Measurements from ENCODE around the gene LHX3.

The LHX3 gene

DNA sequence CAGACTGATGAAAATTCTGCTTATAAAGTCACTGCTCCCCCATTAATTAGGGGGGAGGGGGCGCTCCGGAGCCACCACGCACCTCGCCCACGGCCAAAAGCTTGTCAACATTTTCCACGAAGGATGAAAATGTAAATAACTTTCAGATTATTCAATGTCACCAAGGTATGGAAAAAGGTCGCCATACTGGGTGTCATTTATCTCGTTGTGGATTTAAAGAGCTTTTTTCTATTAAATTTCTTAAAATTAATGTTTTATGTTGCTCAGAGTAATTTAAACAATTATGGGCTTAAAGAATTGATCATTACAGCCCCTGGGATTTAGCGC is 13.0 kb downstream of the LHX3 start:
- no peak overlapping the region for H3K23ac ChIP-seq (ENCODE audit: low read length)
- H3K27me3 ChIP-seq (ENCODE audit: insufficient read depth, low read length), result peaks cover 50% of the 10 kb centered on the region
- no peak overlapping the region for H2BK12ac ChIP-seq (ENCODE audit: low read length)
- H3K4me2 ChIP-seq (ENCODE audit: low read length), result no peak overlapping the region
- no peak overlapping the region for H3K27ac ChIP-seq (ENCODE audit: low read depth, low read length)
- H2BK120ac ChIP-seq (ENCODE audit: insufficient read depth, low read length, poor library complexity), result no peak overlapping the region
- no peak overlapping the region for H2BK5ac ChIP-seq (ENCODE audit: low read depth, low read length, poor library complexity)
- H3K79me2 ChIP-seq (ENCODE audit: control insufficient read depth, insufficient read depth, low read length, poor library complexity), result no peaks in the 10 kb centered on the region
- H3K9ac ChIP-seq (ENCODE audit: low read length), result no peak overlapping the region
- H3K36me3 ChIP-seq (ENCODE audit: control insufficient read depth in 1 of 2, insufficient read depth in 2 of 2, low read length in 2 of 2), result no peaks in the 10 kb centered on the region
- no peaks in the 10 kb centered on the region for H3K79me1 ChIP-seq (ENCODE audit: low read length)
- no peak overlapping the region for H4K8ac ChIP-seq (ENCODE audit: low read depth, low read length)
- H3K4me1 ChIP-seq (ENCODE audit: control insufficient read depth in 1 of 2, insufficient read depth in 2 of 2, low read length in 2 of 2), result no peaks in the 10 kb centered on the region
- H3K9me3 ChIP-seq (ENCODE audit: insufficient read depth, low read depth, low read length), result peaks cover 15% of the 10 kb centered on the region
- no peak overlapping the region for H2AK5ac ChIP-seq (ENCODE audit: low read length)
- H2AFZ ChIP-seq (ENCODE audit: insufficient read depth, low read length, poor library complexity), result no peak overlapping the region
- H3K14ac ChIP-seq (ENCODE audit: low read length), result no peak overlapping the region
- H3K4ac ChIP-seq (ENCODE audit: low read depth, low read length), result no peak overlapping the region
- no peak for DNase-seq
- no peak overlapping the region for H3K4me3 ChIP-seq (ENCODE audit: low read depth, low read length)
- no peak overlapping the region for H3K18ac ChIP-seq (ENCODE audit: low read length)
- H4K12ac ChIP-seq (ENCODE audit: low read depth, low read length), result no peak overlapping the region
- no CpG with 5 or more reads among the region's 9 CpGs for WGBS (ENCODE audit: extremely low coverage, insufficient coverage, insufficient read length)
- no peak overlapping the region for H4K91ac ChIP-seq (ENCODE audit: low read depth, low read length)

DNA sequence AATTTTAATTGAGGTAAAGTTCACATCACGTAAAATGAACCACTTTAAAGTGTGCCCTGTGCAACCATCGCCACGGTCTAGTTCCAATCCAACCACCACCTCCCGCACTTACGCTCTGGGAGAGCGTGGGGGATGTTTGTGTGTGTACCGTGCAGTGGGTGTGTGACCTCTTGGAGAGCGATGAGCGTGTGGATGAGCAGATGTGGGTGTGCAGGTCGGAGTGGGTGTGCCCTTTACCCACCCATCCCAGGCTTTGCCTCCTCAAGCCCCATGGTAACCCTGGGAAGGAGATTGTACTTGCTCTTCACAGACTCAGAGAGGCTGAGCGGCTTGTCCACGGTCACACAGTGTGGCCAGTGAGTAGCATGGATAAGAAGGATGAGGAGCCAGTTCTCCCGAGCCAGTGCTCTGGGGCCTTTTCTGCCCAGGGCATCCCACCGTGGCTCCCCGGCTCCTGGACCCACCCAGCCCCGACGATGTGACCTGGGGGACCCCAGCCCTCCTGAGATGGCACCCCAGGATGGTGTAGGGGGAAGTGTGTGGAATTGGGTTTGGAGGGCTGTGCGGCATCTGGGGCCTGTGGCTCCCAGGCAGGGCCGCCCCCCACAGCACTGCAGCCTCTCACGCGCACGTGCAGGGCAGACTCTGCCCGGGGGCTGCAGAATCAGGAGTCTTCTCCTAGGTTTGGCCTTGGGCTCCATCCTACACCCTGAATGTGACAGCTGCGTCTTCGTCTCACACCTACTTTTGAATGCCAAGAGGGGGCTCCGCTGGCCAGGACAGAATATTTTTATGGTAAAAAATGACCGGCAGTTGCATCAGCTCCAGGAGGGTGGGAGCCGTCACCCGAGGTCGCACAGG is 13.6 kb downstream of the LHX3 start:
- DNase-seq, result no peak
- Histone ChIP-seq H3K9ac (ENCODE audit: low read length) (no peak overlapping the region), H3K4me1 (ENCODE audit: control insufficient read depth in 1 of 2, insufficient read depth in 2 of 2, low read length in 2 of 2) (no peaks in the 10 kb centered on the region), H2BK120ac (ENCODE audit: insufficient read depth, low read length, poor library complexity) (no peak overlapping the region), H3K27ac (ENCODE audit: low read depth, low read length) (no peak overlapping the region), H3K4ac (ENCODE audit: low read depth, low read length) (no peak overlapping the region), H2BK5ac (ENCODE audit: low read depth, low read length, poor library complexity) (no peak overlapping the region), H4K12ac (ENCODE audit: low read depth, low read length) (no peak overlapping the region), H3K27me3 (ENCODE audit: insufficient read depth, low read length) (peaks cover 44% of the 10 kb centered on the region), H4K91ac (ENCODE audit: low read depth, low read length) (no peak overlapping the region), H3K23ac (ENCODE audit: low read length) (no peak overlapping the region), H3K14ac (ENCODE audit: low read length) (no peak overlapping the region), H2AFZ (ENCODE audit: insufficient read depth, low read length, poor library complexity) (no peak overlapping the region), H4K8ac (ENCODE audit: low read depth, low read length) (no peak overlapping the region), H3K9me3 (ENCODE audit: insufficient read depth, low read depth, low read length) (peaks cover 14% of the 10 kb centered on the region), H2BK12ac (ENCODE audit: low read length) (no peak overlapping the region), H3K79me2 (ENCODE audit: control insufficient read depth, insufficient read depth, low read length, poor library complexity) (no peaks in the 10 kb centered on the region), H3K79me1 (ENCODE audit: low read length) (no peaks in the 10 kb centered on the region), H3K36me3 (ENCODE audit: control insufficient read depth in 1 of 2, insufficient read depth in 2 of 2, low read length in 2 of 2) (no peaks in the 10 kb centered on the region), H3K18ac (ENCODE audit: low read length) (no peak overlapping the region), H3K4me2 (ENCODE audit: low read length) (no peak overlapping the region), H3K4me3 (ENCODE audit: low read depth, low read length) (no peak overlapping the region), H2AK5ac (ENCODE audit: low read length) (no peak overlapping the region)
- WGBS (ENCODE audit: extremely low coverage, insufficient coverage, insufficient read length), result no CpG with 5 or more reads among the region's 30 CpGs

DNA sequence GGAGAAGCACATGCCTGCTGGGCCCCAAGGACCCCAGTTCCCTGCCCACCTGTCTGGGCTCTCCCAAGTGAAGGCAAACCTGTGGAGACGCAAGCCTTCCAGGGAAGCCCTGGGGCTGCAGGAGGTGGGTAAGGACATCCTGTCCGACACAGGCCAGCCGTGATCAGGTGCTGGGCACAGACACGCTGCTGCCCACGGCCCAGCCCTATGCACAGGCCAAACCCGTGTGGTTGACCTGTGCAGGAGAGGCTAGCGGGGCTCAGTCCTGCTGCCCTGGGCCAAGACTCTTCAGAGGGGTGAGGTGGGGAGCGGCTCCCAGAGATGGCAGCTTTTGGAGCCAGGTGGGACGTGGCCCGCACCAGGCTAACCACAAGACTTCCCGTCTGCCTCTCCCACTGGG is 14.3 kb downstream of the LHX3 start:
- H3K14ac ChIP-seq (ENCODE audit: low read length), result no peak overlapping the region
- H3K4me3 ChIP-seq (ENCODE audit: low read depth, low read length), result no peak overlapping the region
- H3K4ac ChIP-seq (ENCODE audit: low read depth, low read length), result no peak overlapping the region
- peaks cover 37% of the 10 kb centered on the region for H3K27me3 ChIP-seq (ENCODE audit: insufficient read depth, low read length)
- no peaks in the 10 kb centered on the region for H3K36me3 ChIP-seq (ENCODE audit: control insufficient read depth in 1 of 2, insufficient read depth in 2 of 2, low read length in 2 of 2)
- H4K91ac ChIP-seq (ENCODE audit: low read depth, low read length), result no peak overlapping the region
- H3K27ac ChIP-seq (ENCODE audit: low read depth, low read length), result no peak overlapping the region
- H2BK12ac ChIP-seq (ENCODE audit: low read length), result no peak overlapping the region
- no peaks in the 10 kb centered on the region for H3K4me1 ChIP-seq (ENCODE audit: control insufficient read depth in 1 of 2, insufficient read depth in 2 of 2, low read length in 2 of 2)
- H3K9ac ChIP-seq (ENCODE audit: low read length), result no peak overlapping the region
- peaks cover 12% of the 10 kb centered on the region for H3K9me3 ChIP-seq (ENCODE audit: insufficient read depth, low read depth, low read length)
- no peak for DNase-seq
- no peak overlapping the region for H2BK5ac ChIP-seq (ENCODE audit: low read depth, low read length, poor library complexity)
- no peak overlapping the region for H2BK120ac ChIP-seq (ENCODE audit: insufficient read depth, low read length, poor library complexity)
- H4K8ac ChIP-seq (ENCODE audit: low read depth, low read length), result no peak overlapping the region
- no peak overlapping the region for H3K23ac ChIP-seq (ENCODE audit: low read length)
- no peak overlapping the region for H2AK5ac ChIP-seq (ENCODE audit: low read length)
- no peak overlapping the region for H3K4me2 ChIP-seq (ENCODE audit: low read length)
- no peaks in the 10 kb centered on the region for H3K79me2 ChIP-seq (ENCODE audit: control insufficient read depth, insufficient read depth, low read length, poor library complexity)
- H3K18ac ChIP-seq (ENCODE audit: low read length), result no peak overlapping the region
- WGBS (ENCODE audit: extremely low coverage, insufficient coverage, insufficient read length), result no CpG with 5 or more reads among the region's 11 CpGs
- H3K79me1 ChIP-seq (ENCODE audit: low read length), result no peaks in the 10 kb centered on the region
- H2AFZ ChIP-seq (ENCODE audit: insufficient read depth, low read length, poor library complexity), result no peak overlapping the region
- H4K12ac ChIP-seq (ENCODE audit: low read depth, low read length), result no peak overlapping the region

DNA sequence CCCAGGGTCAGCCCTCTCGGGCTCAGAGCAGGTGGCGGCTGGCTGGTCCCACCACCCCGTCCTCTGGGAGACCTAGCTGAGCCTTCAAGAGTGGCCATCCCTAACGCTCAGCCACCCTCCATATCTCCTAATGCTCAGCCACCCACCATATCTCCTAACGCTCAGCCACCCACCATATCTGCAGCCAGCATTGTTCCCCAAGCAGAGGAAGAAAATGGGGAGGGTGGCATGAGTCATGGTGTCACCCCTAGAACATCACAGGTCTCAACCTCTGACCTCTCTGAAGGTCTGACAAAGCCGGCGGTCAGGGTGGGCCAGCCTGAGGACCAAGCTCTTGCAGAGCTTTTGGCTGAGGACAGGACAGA is 14.7 kb downstream of the LHX3 start:
- Histone ChIP-seq H3K79me2 (ENCODE audit: control insufficient read depth, insufficient read depth, low read length, poor library complexity) (no peaks in the 10 kb centered on the region), H3K9ac (ENCODE audit: low read length) (no peak overlapping the region), H3K18ac (ENCODE audit: low read length) (no peak overlapping the region), H2BK5ac (ENCODE audit: low read depth, low read length, poor library complexity) (no peak overlapping the region), H3K4me2 (ENCODE audit: low read length) (no peak overlapping the region), H3K9me3 (ENCODE audit: insufficient read depth, low read depth, low read length) (peaks cover 9% of the 10 kb centered on the region), H3K14ac (ENCODE audit: low read length) (no peak overlapping the region), H2BK120ac (ENCODE audit: insufficient read depth, low read length, poor library complexity) (no peak overlapping the region), H4K8ac (ENCODE audit: low read depth, low read length) (no peak overlapping the region), H3K23ac (ENCODE audit: low read length) (no peak overlapping the region), H3K79me1 (ENCODE audit: low read length) (no peaks in the 10 kb centered on the region), H2AFZ (ENCODE audit: insufficient read depth, low read length, poor library complexity) (no peak overlapping the region), H3K27me3 (ENCODE audit: insufficient read depth, low read length) (peaks cover 34% of the 10 kb centered on the region), H3K36me3 (ENCODE audit: control insufficient read depth in 1 of 2, insufficient read depth in 2 of 2, low read length in 2 of 2) (no peaks in the 10 kb centered on the region), H3K4me3 (ENCODE audit: low read depth, low read length) (no peak overlapping the region), H3K4ac (ENCODE audit: low read depth, low read length) (no peak overlapping the region), H3K27ac (ENCODE audit: low read depth, low read length) (no peak overlapping the region), H4K12ac (ENCODE audit: low read depth, low read length) (no peak overlapping the region), H3K4me1 (ENCODE audit: control insufficient read depth in 1 of 2, insufficient read depth in 2 of 2, low read length in 2 of 2) (no peaks in the 10 kb centered on the region), H2AK5ac (ENCODE audit: low read length) (no peak overlapping the region), H4K91ac (ENCODE audit: low read depth, low read length) (no peak overlapping the region), H2BK12ac (ENCODE audit: low read length) (no peak overlapping the region)
- no CpG with 5 or more reads among the region's 7 CpGs for WGBS (ENCODE audit: extremely low coverage, insufficient coverage, insufficient read length)
- no peak for DNase-seq
